ENCODE data around the gene FADS3.

FADS3 gene

GRCh38 chr11:61918938-61919704 is 27.8 kb upstream of the FADS3 start:
- Histone ChIP-seq H3K4me3 (ENCODE audit: low read depth in 1 of 2, low read length in 2 of 2) (no peak overlapping the region), H4K20me1 (ENCODE audit: insufficient read depth, low read length) (peaks cover 4% of the 10 kb centered on the region; the same call in 1 of the 2 replicates), H3K36me3 (ENCODE audit: insufficient read depth, low read length) (no peaks in the 10 kb centered on the region), H3K27ac (ENCODE audit: low read length) (no peak overlapping the region), H3K4me1 (ENCODE audit: insufficient read depth, low read length) (no peaks in the 10 kb centered on the region), H3K27me3 (ENCODE audit: insufficient read depth, low read length, poor library complexity) (peaks cover 8% of the 10 kb centered on the region), H3K4me2 (ENCODE audit: insufficient read depth, low read length) (no peak overlapping the region), H3K9ac (ENCODE audit: low read depth, low read length) (no peak overlapping the region), H3K9me3 (ENCODE audit: insufficient read depth, low read length, severe bottlenecking) (no peaks in the 10 kb centered on the region), H2AFZ (ENCODE audit: low read depth, low read length) (no peak overlapping the region), H3K79me2 (ENCODE audit: insufficient read depth, low read length) (no peaks in the 10 kb centered on the region)
- DNase-seq (no peak), ATAC-seq (ENCODE audit: insufficient read depth, low read depth) (no peak)
- no peak for TF ChIP-seq CTCF (IDR thresholded peaks at IDR 0.05; ENCODE audit: borderline replicate concordance, extremely low read depth, low read length, poor library complexity, severe bottlenecking)
- TF ChIP-seq EZH2 (IDR thresholded peaks at IDR 0.05; ENCODE audit: borderline replicate concordance, low read depth, low read length, severe bottlenecking) = no peak

- DNase-seq = no peak
- Histone ChIP-seq H3K79me2 (ENCODE audit: insufficient read depth, low read length) (no peaks in the 10 kb centered on the region), H3K27ac (ENCODE audit: low read length) (no peak overlapping the region), H3K9ac (ENCODE audit: low read depth, low read length) (no peak overlapping the region), H3K36me3 (ENCODE audit: insufficient read depth, low read length) (no peaks in the 10 kb centered on the region), H3K4me2 (ENCODE audit: insufficient read depth, low read length) (no peak overlapping the region), H4K20me1 (ENCODE audit: insufficient read depth, low read length) (peaks cover 4% of the 10 kb centered on the region; the same call in 1 of the 2 replicates), H3K4me3 (ENCODE audit: low read depth in 1 of 2, low read length in 2 of 2) (no peak overlapping the region), H3K9me3 (ENCODE audit: insufficient read depth, low read length, severe bottlenecking) (no peaks in the 10 kb centered on the region), H3K4me1 (ENCODE audit: insufficient read depth, low read length) (no peaks in the 10 kb centered on the region), H2AFZ (ENCODE audit: low read depth, low read length) (no peak overlapping the region), H3K27me3 (ENCODE audit: insufficient read depth, low read length, poor library complexity) (peaks cover 8% of the 10 kb centered on the region)
- ATAC-seq (ENCODE audit: insufficient read depth, low read depth) = no peak
- no peak for TF ChIP-seq CTCF (IDR thresholded peaks at IDR 0.05; ENCODE audit: borderline replicate concordance, extremely low read depth, low read length, poor library complexity, severe bottlenecking)
- TF ChIP-seq EZH2 (IDR thresholded peaks at IDR 0.05; ENCODE audit: borderline replicate concordance, low read depth, low read length, severe bottlenecking) = no peak
Observed at GRCh38 chr11:61918251-61918937, 27.0 kb upstream of the FADS3 start.

GRCh38 chr11:61917334-61918109 is 26.2 kb upstream of the FADS3 start, which contains the start of gene RAB3IL1:
TSS of gene RAB3IL1 (minus strand) at chr11:61917566. CDS start at chr11:61917367, 199 bp downstream.
- DNase-seq (no peak), ATAC-seq (ENCODE audit: insufficient read depth, low read depth) (no peak)
- Histone ChIP-seq H3K9ac (ENCODE audit: low read depth, low read length) (no peak within 1 kb of the TSS), H2AFZ (ENCODE audit: low read depth, low read length) (no peak within 1 kb of the TSS), H3K36me3 (ENCODE audit: insufficient read depth, low read length) (no peaks in the 10 kb centered on the region), H3K79me2 (ENCODE audit: insufficient read depth, low read length) (no peaks in the 10 kb centered on the region), H3K4me2 (ENCODE audit: insufficient read depth, low read length) (no peak within 1 kb of the TSS), H3K4me1 (ENCODE audit: insufficient read depth, low read length) (no peaks in the 10 kb centered on the region), H3K9me3 (ENCODE audit: insufficient read depth, low read length, severe bottlenecking) (no peaks in the 10 kb centered on the region), H3K27me3 (ENCODE audit: insufficient read depth, low read length, poor library complexity) (peaks cover 4% of the 10 kb centered on the region), H4K20me1 (ENCODE audit: insufficient read depth, low read length) (peaks cover 4% of the 10 kb centered on the region; the same call in 1 of the 2 replicates), H3K4me3 (ENCODE audit: low read depth in 1 of 2, low read length in 2 of 2) (no peak within 1 kb of the TSS), H3K27ac (ENCODE audit: low read length) (no peak within 1 kb of the TSS)
- no peak for TF ChIP-seq EZH2 (IDR thresholded peaks at IDR 0.05; ENCODE audit: borderline replicate concordance, low read depth, low read length, severe bottlenecking)
- TF ChIP-seq CTCF (IDR thresholded peaks at IDR 0.05; ENCODE audit: borderline replicate concordance, extremely low read depth, low read length, poor library complexity, severe bottlenecking) = no peak
